ENCODE results near the gene HSD17B2. TPM values are rescaled to one million over a fixed set of nuclear protein-coding genes. Genes with fewer than 3 reads are reported as not detected.
"Not testable (repeated sequence)": the region's sequence is repeated elsewhere in the genome, so short reads cannot be mapped to it uniquely, and the experiment has no call there.

HSD17B2 gene
- total RNA-seq, 4 donors from 2014 or later, result not detected

DNA sequence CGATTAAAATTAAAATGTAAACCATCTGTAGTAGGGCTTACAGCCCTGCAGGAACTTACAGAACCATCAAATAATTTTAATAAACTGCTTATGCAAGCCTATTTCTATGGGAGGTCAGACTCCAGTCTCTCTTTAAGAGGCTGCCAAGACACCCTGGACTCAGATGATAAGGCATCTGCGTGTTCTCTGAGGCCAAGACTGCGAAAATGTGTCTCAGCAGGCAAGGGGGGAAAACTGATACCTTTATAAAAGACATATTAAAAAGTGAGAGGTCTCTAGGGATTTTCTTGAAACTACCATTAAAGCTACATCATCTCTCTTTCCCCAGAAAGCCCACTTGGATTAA is 102.7 kb downstream of the HSD17B2 start:
- intact Hi-C loops (cut with DNase I), result no loop called here
- TF ChIP-seq, protein P1, sequence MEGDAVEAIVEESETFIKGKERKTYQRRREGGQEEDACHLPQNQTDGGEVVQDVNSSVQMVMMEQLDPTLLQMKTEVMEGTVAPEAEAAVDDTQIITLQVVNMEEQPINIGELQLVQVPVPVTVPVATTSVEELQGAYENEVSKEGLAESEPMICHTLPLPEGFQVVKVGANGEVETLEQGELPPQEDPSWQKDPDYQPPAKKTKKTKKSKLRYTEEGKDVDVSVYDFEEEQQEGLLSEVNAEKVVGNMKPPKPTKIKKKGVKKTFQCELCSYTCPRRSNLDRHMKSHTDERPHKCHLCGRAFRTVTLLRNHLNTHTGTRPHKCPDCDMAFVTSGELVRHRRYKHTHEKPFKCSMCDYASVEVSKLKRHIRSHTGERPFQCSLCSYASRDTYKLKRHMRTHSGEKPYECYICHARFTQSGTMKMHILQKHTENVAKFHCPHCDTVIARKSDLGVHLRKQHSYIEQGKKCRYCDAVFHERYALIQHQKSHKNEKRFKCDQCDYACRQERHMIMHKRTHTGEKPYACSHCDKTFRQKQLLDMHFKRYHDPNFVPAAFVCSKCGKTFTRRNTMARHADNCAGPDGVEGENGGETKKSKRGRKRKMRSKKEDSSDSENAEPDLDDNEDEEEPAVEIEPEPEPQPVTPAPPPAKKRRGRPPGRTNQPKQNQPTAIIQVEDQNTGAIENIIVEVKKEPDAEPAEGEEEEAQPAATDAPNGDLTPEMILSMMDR (IDR thresholded peaks at IDR 0.05), result no peak
- no peak for TF ChIP-seq POLR2A (IDR thresholded peaks at IDR 0.05)
- H3K36me3 ChIP-seq, result no peaks in the 10 kb centered on the region

DNA sequence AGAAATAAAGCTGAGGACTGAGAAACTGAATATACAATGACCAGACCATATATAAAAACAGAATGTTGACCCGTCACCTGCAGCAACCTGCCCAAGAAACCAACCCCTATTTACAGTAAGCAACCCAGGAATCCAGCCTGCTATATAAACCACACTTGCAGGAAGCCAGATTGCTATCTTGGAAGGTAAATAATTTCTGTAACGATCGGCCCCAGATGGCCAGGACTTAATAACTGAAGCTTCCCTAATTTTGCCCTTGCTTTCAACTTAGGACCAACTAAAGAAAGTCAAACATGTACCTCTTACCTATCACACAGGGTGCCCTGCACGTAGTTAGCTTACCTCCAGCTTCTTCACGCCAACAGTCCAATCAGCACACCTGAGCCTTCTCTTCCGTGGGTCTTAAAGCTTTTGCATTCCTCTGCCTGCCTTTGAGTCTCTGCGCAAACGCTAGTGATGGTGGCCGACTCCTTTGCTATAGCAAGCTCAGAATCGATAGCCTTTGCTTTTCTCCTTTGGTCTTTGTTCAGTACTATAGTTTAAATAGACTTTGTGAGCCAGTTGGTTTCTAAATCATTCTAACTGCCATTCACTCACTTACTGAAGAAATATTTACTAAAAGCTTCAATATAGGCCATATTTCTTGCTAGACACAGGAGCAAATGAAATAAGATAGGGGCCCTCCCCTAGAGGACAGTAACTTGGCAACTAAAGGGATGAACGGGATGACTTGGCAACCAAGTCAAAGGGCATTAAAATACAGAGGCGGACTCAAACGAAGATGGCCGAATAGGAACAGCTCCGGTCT is 103.6 kb downstream of the HSD17B2 start:
- DNase-seq, result no peak
- no peaks in the 10 kb centered on the region for H3K36me3 ChIP-seq
- no peak for TF ChIP-seq POLR2A (IDR thresholded peaks at IDR 0.05)
- TF ChIP-seq, protein P1 (IDR thresholded peaks at IDR 0.05), result no peak
- H3K4me1 ChIP-seq, result no peaks in the 10 kb centered on the region
- H3K27me3 ChIP-seq, result no peaks in the 10 kb centered on the region
- WGBS, 2 donors, result 89 to 94% methylated on average over 15 of the region's 15 CpGs
- intact Hi-C loops (cut with DNase I), result no loop called here
- H3K4me3 ChIP-seq (replicated peaks in 1 of 3), result no peak overlapping the region
- no peaks in the 10 kb centered on the region for H3K9me3 ChIP-seq
- H3K27ac ChIP-seq, result no peak overlapping the region

More for the DNA sequence above, 102.7 kb downstream of the HSD17B2 start:
- Histone ChIP-seq H3K27ac (no peak overlapping the region), H3K9me3 (no peaks in the 10 kb centered on the region), H3K4me1 (no peaks in the 10 kb centered on the region), H3K4me3 (replicated peaks in 1 of 3) (no peak overlapping the region), H3K27me3 (no peaks in the 10 kb centered on the region)
- DNase-seq, result no peak
- WGBS, 2 donors, result 66 to 75% methylated on average over 3 of the region's 3 CpGs

DNA sequence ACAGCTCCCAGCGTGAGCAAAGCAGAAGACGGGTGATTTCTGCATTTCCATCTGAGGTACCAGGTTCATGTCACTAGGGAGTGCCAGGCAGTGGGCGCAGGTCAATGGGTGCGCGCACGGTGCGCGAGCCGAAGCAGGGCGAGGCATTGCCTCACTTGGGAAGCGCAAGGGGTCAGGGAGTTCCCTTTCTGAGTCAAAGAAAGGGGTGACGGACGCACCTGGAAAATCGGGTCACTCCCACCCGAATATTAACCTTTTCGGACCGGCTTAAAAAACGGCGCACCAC is 104.2 kb downstream of the HSD17B2 start:
- H3K27ac ChIP-seq; DNase-seq; H3K27me3 ChIP-seq; H3K4me1 ChIP-seq; H3K36me3 ChIP-seq; H3K4me3 ChIP-seq (replicated peaks in 1 of 3); H3K9me3 ChIP-seq; intact Hi-C loops (cut with DNase I): not testable (repeated sequence)
- WGBS, 2 donors, result 77 to 83% methylated on average over 19 of the region's 19 CpGs

DNA sequence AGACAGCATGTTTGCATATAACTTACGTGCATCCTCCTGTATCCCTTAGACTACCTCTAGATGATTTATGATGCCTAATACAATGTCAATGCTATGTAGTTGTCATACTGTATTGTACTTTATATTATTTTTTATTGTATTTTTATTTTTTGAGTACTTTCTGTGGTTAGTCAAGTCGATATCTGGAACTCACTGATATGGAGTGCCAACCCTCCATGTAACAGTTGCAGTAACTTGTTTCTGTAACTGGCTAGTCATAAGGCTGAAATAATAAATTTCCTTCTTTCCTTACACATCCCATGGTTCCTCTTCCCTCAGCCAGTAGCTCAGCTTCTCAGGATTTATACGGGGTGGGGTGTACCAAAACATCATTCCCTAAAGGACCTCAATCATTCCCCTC is 111.5 kb downstream of the HSD17B2 start:
- Histone ChIP-seq H3K9me3 (no peaks in the 10 kb centered on the region), H3K4me1 (no peaks in the 10 kb centered on the region), H3K27me3 (no peaks in the 10 kb centered on the region), H3K27ac (no peak overlapping the region), H3K4me3 (replicated peaks in 1 of 3) (no peak overlapping the region), H3K36me3 (peaks cover 0 to 7% of the 10 kb centered on the region in 2 donors)
- 63 to 93% methylated on average over 3 of the region's 3 CpGs for WGBS, 2 donors
- no peak for DNase-seq
- TF ChIP-seq, protein P1 (IDR thresholded peaks at IDR 0.05), result no peak
- TF ChIP-seq POLR2A (IDR thresholded peaks at IDR 0.05), result no peak
- intact Hi-C loops (cut with DNase I), result no loop called here

DNA sequence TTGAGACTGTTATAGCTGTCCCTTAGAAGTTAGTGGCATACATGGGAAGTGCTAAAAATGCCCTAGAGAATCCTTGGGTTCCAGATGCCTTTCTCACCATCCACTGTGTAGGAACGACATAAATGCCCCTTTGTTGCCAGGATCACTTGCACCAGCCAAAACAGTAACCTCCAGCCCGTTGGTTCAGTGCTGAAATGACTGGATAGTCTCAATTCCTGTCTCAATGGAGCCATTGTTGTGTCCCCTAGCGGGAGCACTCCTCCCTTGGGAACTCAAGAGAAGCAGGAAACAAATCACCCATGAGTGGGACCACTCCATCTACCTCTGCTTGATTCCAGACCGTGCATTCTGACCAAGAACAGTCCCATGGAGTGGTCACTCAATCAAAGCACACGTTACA is 111.9 kb downstream of the HSD17B2 start:
- H3K9me3 ChIP-seq, result no peaks in the 10 kb centered on the region
- no peak overlapping the region for H3K4me3 ChIP-seq (replicated peaks in 1 of 3)
- intact Hi-C loops (cut with DNase I), result no loop called here
- no peak overlapping the region for H3K27ac ChIP-seq
- WGBS, 2 donors, result 93 to 97% methylated on average over 5 of the region's 5 CpGs
- DNase-seq, result no peak
- TF ChIP-seq, protein P1 (IDR thresholded peaks at IDR 0.05), result no peak
- TF ChIP-seq POLR2A (IDR thresholded peaks at IDR 0.05), result no peak
- H3K27me3 ChIP-seq, result no peaks in the 10 kb centered on the region
- peaks cover 0 to 7% of the 10 kb centered on the region in 2 donors for H3K36me3 ChIP-seq
- H3K4me1 ChIP-seq, result no peaks in the 10 kb centered on the region
